Ishikawa (cell line): ENCODE measurements around the gene TRAPPC1.

Experiments used
- CEBPB ChIP-seq: IDR thresholded peaks from 2 replicates; pipeline ENCODE4 v1.6.1; 2012
- CREB1 ChIP-seq: IDR thresholded peaks from 2 replicates; pipeline ENCODE4 v1.6.1; 2012; ENCODE audit warnings: low read depth
- EGR1 ChIP-seq: IDR thresholded peaks from 2 replicates; pipeline ENCODE4 v1.6.1; 2012
- EP300 ChIP-seq: IDR thresholded peaks from 2 replicates; pipeline ENCODE4 v1.6.1; 2012; ENCODE audit warnings: borderline replicate concordance
- FOXM1 ChIP-seq: IDR thresholded peaks from 2 replicates; pipeline ENCODE4 v1.6.1; 2012; ENCODE audit warnings: low read depth, borderline replicate concordance
- NFIC ChIP-seq: IDR thresholded peaks from 2 replicates; pipeline ENCODE4 v1.6.1; 2012
- RAD21 ChIP-seq: IDR thresholded peaks from 2 replicates; pipeline ENCODE4 v1.6.1; 2012; ENCODE audit warnings: low read depth
- TAF1 ChIP-seq: IDR thresholded peaks from 2 replicates; pipeline ENCODE4 v1.6.1; 2012; ENCODE audit warnings: low read depth, mild to moderate bottlenecking
- TCF12 ChIP-seq: IDR thresholded peaks from 2 replicates; pipeline ENCODE4 v1.6.1; 2012; ENCODE audit warnings: low read depth
- TEAD4 ChIP-seq: IDR thresholded peaks from 2 replicates; pipeline ENCODE4 v1.6.1; 2012
- YY1 ChIP-seq: IDR thresholded peaks from 2 replicates; pipeline ENCODE4 v1.6.1; 2012; ENCODE audit warnings: low read depth
- ZBTB7A ChIP-seq: IDR thresholded peaks from 2 replicates; pipeline ENCODE4 v1.6.1; 2012; ENCODE audit warnings: low read depth
- TF ChIP-seq, protein P1 (sequence below): IDR thresholded peaks from 2 replicates; pipeline ENCODE4 v1.6.1; 2012
- TF ChIP-seq, protein P2 (sequence below): IDR thresholded peaks from 2 replicates; pipeline ENCODE4 v1.6.1; 2012; ENCODE audit warnings: low read depth, mild to moderate bottlenecking
- TF ChIP-seq, protein P3 (sequence below): IDR thresholded peaks from 2 replicates; pipeline ENCODE4 v1.6.1; 2012

The TRAPPC1 gene

DNA sequence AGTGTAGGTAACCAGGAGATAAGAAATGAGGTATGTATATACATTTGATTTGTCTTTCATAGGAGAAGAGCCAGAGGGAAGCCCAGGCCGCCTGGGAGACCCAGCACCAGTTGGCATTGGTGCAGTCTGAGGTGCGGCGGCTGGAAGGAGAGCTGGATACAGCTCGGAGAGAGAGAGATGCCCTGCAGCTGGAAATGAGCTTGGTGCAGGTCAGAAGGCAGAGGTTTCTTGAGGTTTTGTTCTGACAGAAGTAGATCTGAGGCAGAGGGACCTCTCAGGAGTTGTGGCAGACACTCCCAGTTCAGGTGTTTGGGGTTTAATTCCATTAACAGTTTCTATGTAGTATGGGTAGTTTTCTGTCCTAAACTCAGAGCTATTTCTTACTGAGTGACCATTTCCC, 8.3 kb upstream of the TRAPPC1 start:
- TF ChIP-seq NFIC: no peak
- no peak for TF ChIP-seq EGR1
- TF ChIP-seq, protein P1, sequence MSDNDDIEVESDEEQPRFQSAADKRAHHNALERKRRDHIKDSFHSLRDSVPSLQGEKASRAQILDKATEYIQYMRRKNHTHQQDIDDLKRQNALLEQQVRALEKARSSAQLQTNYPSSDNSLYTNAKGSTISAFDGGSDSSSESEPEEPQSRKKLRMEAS: no peak
- TF ChIP-seq YY1: no peak
- TF ChIP-seq, protein P2, sequence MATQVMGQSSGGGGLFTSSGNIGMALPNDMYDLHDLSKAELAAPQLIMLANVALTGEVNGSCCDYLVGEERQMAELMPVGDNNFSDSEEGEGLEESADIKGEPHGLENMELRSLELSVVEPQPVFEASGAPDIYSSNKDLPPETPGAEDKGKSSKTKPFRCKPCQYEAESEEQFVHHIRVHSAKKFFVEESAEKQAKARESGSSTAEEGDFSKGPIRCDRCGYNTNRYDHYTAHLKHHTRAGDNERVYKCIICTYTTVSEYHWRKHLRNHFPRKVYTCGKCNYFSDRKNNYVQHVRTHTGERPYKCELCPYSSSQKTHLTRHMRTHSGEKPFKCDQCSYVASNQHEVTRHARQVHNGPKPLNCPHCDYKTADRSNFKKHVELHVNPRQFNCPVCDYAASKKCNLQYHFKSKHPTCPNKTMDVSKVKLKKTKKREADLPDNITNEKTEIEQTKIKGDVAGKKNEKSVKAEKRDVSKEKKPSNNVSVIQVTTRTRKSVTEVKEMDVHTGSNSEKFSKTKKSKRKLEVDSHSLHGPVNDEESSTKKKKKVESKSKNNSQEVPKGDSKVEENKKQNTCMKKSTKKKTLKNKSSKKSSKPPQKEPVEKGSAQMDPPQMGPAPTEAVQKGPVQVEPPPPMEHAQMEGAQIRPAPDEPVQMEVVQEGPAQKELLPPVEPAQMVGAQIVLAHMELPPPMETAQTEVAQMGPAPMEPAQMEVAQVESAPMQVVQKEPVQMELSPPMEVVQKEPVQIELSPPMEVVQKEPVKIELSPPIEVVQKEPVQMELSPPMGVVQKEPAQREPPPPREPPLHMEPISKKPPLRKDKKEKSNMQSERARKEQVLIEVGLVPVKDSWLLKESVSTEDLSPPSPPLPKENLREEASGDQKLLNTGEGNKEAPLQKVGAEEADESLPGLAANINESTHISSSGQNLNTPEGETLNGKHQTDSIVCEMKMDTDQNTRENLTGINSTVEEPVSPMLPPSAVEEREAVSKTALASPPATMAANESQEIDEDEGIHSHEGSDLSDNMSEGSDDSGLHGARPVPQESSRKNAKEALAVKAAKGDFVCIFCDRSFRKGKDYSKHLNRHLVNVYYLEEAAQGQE: no peak
- TF ChIP-seq, protein P3, sequence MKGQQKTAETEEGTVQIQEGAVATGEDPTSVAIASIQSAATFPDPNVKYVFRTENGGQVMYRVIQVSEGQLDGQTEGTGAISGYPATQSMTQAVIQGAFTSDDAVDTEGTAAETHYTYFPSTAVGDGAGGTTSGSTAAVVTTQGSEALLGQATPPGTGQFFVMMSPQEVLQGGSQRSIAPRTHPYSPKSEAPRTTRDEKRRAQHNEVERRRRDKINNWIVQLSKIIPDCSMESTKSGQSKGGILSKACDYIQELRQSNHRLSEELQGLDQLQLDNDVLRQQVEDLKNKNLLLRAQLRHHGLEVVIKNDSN: no peak
- TF ChIP-seq ZBTB7A: no peak
- no peak for TF ChIP-seq EP300
- no peak for TF ChIP-seq CEBPB
- TF ChIP-seq TCF12: no peak
- no peak for TF ChIP-seq RAD21
- no peak for TF ChIP-seq CREB1
- TF ChIP-seq FOXM1: no peak
- no peak for TF ChIP-seq TAF1

DNA sequence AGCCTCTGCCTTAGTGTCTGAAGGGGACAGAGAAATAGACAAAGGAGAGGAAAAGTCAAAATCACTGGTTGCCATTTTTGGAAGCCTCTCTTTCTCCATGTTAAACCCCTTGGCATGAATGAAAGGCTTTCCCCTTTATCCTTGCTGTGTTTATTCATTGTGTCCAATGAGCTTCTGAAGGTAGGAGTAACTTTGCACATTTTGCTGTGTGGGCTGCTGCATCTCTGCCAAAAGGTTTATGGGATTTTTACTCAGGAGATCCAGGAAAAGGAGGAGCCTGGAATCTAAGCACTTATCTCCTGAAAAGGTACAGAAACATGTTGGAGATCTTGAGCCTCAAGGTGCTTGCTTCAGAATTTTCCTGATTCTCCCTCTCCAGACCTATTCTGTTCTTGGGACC, 4.1 kb upstream of the TRAPPC1 start:
- TF ChIP-seq EGR1 (no peak), ZBTB7A (no peak), EP300 (no peak)

DNA sequence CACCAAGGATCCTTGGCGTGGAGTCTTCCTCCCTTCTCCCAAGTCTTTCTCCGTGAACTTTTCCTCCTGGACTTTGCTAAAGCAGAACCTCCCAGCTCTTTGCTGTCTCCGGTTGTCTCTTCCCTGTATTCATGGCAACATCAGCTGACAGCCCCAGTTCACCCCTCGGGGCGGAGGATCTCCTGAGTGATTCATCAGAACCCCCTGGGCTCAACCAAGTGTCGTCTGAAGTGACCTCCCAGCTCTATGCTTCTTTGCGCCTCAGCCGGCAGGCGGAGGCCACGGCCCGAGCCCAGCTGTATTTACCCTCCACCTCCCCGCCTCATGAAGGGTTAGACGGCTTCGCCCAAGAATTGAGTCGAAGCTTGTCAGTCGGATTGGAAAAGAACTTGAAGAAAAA, 1.2 kb upstream of the TRAPPC1 start:
- TF ChIP-seq ZBTB7A: no peak
- TF ChIP-seq, protein P1: no peak
- no peak for TF ChIP-seq YY1
- no peak for TF ChIP-seq CEBPB
- TF ChIP-seq CREB1: no peak
- no peak for TF ChIP-seq EGR1
- TF ChIP-seq NFIC: no peak

DNA sequence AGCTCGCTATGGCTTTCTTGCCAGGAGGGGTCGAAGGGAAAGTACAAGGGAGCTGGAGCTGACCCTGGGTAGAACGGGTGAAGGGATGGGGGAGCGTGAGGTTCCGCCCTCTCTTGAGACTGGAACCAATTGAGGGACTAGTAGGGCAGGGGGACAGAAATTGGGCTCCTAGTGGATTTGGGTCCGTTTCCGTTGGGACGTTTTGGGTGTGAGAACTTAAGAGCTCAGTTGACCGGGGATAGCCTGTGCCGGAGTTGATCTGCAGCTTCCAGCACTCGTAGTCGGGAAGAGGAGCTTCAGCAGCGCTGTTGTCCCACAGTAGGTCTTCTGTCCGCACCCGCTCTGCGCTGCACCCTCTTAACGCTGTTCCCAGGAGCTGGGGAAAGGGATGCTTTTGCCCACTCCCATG, 741 bp upstream of the TRAPPC1 start:
- TF ChIP-seq FOXM1 (no peak), TCF12 (0 out of 2 replicates have a peak, but pooled peaks have one; percentile 16), NFIC (no peak), CREB1 (no peak)

DNA sequence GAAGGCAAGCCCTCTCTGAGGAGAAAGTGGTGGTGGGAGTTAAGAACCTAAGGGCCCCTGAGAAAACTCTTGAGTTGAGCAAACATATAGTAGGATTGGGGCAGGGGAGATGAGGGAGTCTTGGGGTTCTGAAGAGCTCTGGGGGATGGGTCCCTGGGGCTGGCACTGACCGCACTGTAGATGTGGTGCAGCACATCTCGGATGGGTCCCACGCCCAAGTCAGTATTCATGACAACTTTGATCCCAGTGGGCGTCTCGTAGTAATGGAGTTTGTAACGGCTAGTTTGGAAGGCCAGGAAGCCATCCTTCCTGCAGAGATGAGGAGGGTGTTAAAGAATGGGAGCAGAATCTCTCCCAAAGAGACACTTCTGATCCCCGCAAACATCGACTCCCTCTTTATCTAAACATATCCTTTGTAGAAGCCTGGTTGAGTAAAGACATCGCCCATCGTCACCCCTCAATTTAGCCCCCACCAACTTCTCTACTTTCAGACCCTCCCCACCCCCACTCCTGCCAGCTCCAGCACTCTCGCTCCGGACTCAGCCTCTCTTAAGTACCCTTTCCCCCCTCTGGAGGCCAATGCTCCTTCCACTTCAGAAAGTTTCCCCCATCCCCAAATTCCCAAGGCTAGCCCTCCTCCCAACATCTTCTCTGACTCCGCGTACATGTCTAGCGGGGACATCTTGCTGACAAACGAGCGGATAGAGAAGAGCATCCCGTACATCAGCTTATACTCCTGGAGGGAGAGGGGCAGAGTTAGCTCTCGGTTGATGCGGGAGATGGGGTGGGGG, 710 bp downstream of the TRAPPC1 start:
- TF ChIP-seq TCF12 (no peak), EGR1 (no peak), ZBTB7A (no peak), TEAD4 (no peak), YY1 (no peak), EP300 (no peak)

DNA sequence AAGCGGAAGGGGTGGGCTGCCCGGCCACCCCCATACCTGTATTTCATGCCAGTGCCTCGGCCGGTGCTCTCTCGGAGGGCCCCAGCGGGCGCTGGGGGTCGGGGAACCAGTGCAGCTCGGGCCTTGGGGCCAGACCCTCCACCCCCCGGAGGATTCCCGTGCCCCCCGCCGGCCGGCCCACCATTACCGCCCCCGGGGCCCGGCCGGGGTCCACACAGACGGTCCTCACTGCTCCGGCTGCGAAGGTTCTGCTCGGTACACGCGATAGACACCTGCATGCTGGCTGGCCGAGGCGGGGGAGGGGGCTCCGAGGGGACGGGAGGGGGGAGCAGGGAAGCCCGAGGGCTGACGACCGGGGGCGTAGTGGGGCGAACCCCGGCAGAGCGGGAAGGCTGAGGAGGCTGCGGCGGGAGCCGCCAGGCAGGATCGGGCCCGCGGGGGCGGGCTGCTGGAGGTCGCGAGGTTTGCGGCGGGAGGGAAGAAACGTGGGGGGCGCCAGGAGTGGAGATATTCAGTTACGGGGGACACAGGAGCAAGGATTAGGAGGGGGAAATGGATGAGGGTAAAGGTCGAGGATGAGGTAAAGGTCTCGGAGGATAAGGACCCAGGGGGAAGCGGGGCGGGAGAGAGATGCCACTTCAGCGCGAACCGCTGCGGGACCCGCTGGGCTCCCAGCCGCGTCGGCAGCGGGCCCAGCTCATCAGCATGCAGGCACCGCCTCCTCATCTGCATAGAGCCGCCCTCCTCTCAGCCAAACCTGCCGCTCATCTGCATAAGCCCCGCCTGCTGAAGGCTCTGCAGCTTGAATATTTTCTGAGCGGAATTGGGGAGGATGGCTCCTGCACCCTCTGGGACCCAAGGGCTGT, 2.4 kb downstream of the TRAPPC1 start, which contains the start of gene KCNAB3:
TSS of gene KCNAB3 (minus strand) at position 699 of the 866 bp plus-strand sequence. CDS start at position 278, 421 bp downstream.
- TF ChIP-seq NFIC (no peak), FOXM1 (no peak), YY1 (no peak), CEBPB (no peak), TCF12 (no peak), CREB1 (no peak)

DNA sequence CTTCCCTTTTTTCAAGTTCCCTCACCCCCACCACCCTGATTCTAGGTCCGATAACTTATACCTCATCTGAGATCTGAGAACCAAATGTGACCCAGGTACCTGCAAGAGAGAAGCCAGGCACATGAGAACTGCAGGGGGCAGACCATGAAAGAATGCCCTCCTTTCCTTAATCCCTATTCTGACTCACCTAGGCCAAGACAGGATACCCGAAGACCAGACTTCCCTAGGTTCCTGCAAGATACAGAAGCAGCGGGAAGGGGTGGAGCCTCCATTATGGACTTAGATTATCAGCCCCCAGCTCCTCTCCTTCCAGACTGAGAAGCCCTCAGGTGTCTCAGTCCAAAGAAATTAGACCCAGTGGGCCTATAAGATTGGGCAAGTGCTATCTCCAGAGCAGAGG, 4.2 kb downstream of the TRAPPC1 start:
- no peak for TF ChIP-seq RAD21

DNA sequence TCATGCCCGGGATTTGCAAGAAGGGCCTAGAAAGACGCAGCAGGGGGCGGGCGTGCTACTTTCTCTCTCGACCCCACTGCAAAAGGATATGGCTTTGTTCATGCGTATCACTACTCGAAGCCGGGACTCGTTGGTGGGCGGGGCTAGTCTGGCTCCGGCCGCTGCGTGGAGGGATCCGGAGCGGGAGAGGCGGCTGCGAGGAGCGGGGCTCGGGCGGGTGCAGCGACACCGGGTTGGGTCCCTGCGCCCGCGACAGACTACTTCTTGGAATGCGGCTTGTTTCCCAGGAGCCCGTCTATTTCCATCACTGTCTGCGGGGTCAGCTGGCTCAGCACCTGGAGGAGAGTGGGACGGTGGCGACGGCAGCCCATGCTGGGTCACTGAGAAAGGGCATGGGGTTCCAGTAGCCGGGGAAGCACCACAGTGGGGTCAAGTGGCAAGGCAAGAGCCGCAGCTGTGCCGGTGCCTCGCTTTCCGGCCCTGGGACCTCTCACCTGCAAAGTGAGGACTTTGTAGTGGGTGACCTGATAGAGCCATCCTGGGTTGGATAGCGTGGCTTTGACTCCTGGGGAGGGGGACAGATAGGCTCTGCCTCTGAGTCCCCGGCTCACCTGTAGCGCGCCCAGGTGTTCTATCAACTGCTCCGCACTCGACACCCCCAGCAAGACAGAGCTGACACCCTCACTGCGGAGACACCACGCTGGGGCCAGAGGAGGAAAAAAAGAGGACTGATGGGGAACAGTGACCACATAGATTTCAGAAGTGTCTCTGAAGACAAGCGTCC, 8.7 kb downstream of the TRAPPC1 start:
- TF ChIP-seq YY1 (no peak), FOXM1 (no peak), RAD21 (no peak), CREB1 (no peak), ZBTB7A (no peak), TCF12 (no peak), EP300 (no peak), CEBPB (no peak), TEAD4 (no peak), TAF1 (no peak), EGR1 (no peak), NFIC (no peak)
- TF ChIP-seq, protein P2: no peak
- TF ChIP-seq, protein P3: no peak
- TF ChIP-seq, protein P1: no peak
